NCI-H82 treated with DMSO at 0.1 percent for 48 hours (cell line): ENCODE measurements around the gene GJB2.

Source experiments
- DNase-seq: peaks from one replicate; lab custom pipeline; 2025; ENCODE audit not compliant: unreplicated experiment; lab: John Stamatoyannopoulos, UW

Gene GJB2

GRCh38 chr13:20192836-20193161, at the start of gene GJB2:
TSS of gene GJB2 (minus strand) at chr13:20192938. CDS start at chr13:20189581, 3,357 bp downstream.
- DNase-seq = no peak

GRCh38 chr13:20241593-20241992, 48.9 kb upstream of the GJB2 start:
- no peak for DNase-seq

DNA sequence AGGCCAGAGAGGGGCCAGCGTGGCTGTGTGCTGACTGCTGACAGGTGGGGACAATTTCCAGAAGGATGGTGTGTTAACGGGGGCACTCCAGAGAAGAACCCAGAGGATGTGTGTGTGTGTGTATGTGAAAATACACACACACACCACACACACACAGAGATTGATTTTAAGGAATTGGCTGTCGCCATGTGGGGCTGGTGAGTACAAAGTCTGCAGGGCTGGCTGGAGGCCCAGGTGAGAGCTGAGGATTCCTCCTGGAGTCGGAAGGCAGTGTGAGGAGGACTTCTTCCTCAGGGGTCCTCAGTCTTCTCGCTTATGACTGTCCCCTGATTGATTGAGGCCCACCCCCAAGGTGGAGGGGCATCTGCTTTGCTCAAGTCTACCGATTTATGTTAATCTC, 47.0 kb upstream of the GJB2 start:
- DNase-seq = no peak

GRCh38 chr13:20232556-20233277, 40.0 kb upstream of the GJB2 start:
- no peak for DNase-seq

DNA sequence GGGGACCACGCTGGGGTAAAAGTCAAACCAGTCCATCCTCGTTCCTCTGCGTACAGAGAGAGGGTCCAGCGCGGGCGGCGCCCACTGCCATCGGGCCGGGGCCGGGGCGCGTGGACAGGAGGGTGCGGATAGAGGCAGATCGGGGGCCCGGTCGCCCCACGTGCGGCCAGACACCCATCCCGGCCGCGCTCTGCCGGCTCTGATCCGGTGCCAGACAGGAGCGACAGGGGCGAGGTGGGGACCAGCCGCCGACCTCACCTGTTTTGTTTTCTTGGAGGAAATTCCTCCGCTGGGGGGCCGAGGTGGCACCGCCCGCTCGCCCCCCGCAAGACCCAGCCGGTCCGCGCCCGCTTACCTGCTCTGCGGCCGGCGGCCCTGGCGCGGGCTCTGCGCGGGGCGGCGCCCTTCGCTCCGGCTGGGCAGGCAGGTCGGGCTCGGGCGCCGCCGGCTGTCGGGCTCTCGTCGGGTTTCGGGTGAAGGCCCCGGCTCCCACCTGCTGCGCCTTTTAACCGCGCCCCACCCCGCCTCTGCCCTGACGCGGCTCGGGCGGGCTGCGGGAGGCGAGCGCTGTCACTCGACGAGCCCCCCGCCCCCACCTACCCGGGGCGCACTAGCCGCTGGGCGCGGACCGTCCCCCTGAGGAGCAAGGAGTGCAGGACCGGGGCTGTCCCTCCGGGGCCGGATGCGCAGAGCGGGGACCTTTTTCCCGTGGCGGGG, 39.3 kb upstream of the GJB2 start, which contains the start of gene GJB6:
GJB6 (minus strand) TSS at position 481 of the 717 bp plus-strand sequence. CDS start 8,839 bp downstream, outside the sequence.
- DNase-seq = no peak

DNA sequence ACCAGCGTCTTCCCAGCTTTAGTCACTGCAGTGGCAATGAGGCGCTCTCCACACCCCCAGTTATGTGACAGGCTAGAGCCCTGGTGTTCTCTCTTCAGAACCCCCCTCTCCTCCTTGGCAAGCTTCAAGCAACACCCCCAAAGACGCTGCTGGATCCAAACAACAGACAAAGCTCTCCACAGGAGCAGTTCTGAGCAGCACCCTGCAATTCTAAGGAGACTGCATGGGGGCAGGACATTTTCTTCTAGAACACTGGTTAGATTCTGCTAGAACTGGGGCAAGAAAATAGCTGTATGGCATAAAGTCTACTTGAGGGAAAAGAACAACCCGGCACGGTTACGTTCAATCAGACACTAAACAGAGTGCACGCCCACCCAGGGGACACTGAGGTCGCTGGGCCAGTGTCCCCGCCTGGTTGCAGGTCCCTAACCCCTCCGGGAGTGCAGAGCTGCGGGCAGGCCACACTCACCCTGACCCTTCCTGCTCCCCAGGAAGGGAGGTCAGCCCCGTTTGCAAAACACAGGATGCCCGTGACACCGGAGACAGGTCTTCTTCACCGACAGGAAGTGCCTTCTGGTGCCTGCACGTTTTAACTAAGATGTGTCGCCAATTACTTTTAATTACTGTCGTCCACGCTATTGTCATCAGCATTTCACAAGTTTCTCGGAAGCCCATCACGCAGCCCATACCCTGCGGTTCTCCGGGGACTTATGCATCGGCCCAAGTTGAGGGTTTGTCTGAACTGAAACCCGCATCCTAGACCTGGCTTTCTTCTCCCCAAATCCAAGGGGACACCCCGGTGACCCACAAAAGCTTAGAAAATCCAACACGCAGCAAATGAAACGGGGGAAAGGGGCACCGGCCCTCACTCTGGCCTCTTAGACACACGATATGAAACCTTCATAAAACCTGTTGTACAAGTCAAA, 38.4 kb upstream of the GJB2 start:
- DNase-seq = no peak

- no peak for DNase-seq
These were observed 35.0 kb upstream of the GJB2 start for GRCh38 chr13:20227730-20228129.

DNA sequence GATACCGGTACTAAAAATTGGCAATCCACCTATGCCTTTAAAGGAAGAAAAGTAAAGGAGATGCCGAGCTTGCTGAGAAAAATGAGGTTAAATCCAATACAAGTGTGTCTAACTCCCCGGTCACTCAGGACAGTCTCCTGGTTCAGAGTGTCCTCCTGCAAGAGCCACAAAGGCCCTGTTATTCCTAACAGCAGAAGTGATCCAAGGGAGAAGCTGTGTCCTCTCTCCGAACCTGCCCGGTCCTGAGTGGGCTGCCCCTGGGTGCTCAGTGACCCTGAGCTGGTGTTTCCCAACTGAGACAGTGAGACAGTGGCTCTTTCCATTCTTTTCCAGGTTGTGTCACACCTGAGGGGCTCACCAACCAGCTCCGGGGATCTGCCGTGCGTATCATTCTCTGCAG, 34.5 kb upstream of the GJB2 start:
- DNase-seq = no peak

- DNase-seq = no peak
These were observed 29.8 kb upstream of the GJB2 start for GRCh38 chr13:20222553-20222952.

DNA sequence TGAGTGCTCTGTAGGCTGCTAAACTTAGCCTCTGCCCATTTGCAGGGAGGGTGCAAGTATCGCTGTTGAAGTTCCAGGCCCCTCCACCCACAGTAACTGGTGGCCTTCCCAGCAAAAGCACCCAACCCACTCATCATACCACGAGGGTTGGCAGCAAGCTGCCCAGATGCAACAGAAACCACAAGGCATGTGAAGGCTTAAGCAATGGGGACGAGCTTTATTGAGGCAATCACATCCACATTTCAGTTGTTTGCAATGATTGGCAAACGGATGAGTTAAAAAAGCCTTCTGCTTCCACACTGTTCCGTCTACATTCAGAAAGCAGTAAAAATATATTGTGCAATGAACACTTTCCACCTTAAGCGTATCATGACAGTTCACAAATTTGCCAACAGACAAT, 29.0 kb upstream of the GJB2 start:
- no peak for DNase-seq

DNA sequence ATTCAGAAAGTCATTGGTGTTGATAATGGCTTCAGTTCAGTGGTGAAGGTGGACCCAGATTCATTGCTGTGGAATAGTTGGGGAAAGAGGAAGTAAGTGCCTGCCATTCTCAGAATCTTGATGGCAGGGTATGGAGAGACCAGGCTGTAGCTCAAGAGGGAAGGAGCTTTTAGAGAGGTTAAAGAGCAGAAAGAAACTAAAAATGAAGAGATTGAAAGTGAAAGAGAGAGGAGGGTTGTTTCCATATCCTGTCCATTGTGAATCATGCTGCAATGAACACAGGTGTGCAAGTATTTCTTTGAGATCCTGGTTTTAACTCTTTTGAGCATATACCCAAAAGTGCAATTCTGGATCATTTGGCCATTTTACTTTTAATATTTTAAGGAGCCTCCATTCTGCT, 26.8 kb upstream of the GJB2 start:
- DNase-seq = no peak

DNA sequence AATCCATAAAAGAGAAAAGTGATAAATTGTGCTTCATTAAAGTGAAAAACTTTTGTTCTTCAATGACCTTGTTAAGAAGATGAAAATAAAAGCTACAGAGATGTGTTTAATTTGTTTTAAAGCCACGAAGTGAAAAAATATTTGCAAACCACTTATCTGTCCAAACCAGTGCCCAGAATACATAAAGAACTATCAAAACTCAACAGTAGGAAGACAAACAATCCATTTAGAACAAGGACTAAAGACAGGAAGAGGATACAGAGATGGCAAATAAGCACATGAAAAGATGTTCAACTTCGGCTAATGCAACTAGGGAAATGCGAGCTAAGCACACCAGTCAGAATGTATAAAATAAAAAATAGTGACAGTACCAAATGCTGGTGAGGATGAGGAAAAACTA, 24.4 kb upstream of the GJB2 start:
- DNase-seq = no peak

DNA sequence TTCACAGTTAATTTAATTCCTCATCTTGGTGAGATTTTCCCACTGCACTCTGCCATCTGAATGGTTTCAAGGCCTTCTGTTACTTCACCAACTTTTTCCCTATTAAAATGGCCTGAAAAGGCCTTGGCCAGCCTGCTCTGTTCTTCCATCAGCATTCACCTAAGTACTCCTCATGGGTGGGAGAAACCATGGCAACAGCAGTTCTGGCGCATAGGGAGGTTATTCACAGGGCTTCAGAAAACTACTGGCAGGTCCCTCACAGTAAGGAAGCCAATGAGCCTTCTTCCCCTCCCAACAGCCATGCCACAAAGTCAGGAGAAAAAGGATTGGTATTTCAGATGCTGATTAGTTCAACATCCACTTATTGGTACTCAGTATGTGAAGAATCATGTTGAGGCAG, 17.2 kb upstream of the GJB2 start:
- no peak for DNase-seq

GRCh38 chr13:20206698-20207235, 14.0 kb upstream of the GJB2 start:
- DNase-seq = no peak

- DNase-seq = no peak
These were observed 13.4 kb upstream of the GJB2 start for GRCh38 chr13:20206065-20206697.

DNA sequence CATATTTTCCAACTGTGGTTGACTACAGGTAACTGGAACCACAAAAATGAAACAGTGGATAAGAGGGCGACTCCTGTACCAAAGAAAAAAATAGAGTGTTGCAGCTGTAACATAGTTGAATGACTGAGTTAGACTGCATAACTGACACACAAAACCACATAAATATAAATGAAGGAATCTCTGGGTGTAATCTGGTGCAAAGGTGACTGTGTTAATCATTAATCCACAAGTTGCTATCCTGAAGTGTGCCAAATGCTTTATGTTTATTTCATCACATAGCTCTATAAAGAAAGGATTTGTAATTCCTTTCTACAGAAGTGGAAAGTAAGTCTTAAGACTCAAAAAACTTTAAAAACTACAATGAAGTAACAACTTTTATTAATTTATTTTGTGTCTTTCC, 6.0 kb upstream of the GJB2 start:
- DNase-seq = no peak

DNA sequence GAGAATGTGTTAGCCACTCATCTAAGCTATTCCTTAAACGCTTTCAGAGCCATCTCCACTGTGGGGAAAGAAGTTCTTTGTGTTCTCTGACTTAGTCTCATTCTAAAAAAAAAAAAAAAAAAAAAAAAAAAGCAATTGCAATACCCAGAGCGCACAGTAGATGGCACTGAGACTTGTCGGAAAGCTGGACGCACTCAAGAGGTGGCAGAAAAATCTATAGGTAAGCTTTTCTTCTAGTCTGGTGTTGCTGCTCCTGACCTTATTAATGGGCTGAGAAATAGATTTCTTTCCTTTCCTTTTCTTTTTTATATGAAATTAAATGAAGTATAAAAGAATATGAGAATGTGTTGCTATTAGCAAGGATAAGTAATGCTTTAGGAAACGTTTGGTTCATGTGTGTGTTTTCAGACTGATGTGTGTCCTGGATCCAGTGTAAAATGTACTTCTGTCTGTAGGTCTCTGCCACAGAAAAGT, 4.7 kb upstream of the GJB2 start:
- DNase-seq = peak; percentile 35

GRCh38 chr13:20195801-20196200, 3.1 kb upstream of the GJB2 start:
- DNase-seq = no peak

GRCh38 chr13:20193907-20194631, 1.3 kb upstream of the GJB2 start:
- DNase-seq = no peak
